ENCODE results near the gene POLDIP2. TPM values are rescaled to one million over a fixed set of nuclear protein-coding genes. Genes with fewer than 3 reads are reported as not detected.
A peak's percentile ranks its signal among the peaks of the same experiment; 100 is the strongest.

POLDIP2 gene
- total RNA-seq, 2 donors from 2014 or later, result 98.9 to 108 TPM

GRCh38 chr17:28370744-28371103 is 13.4 kb upstream of the POLDIP2 start:
- Histone ChIP-seq H3K27ac (peak overlapping the region; percentile 57 to 69), H3K36me3 (no peaks in the 10 kb centered on the region), H3K9me3 (no peaks in the 10 kb centered on the region), H3K4me3 (no peak overlapping the region), H3K4me1 (peaks cover 0 to 37% of the 10 kb centered on the region in 2 donors), H3K27me3 (no peaks in the 10 kb centered on the region)
- no peak for DNase-seq (ENCODE audit: low spot score)
- no peak for TF ChIP-seq CTCF (IDR thresholded peaks at IDR 0.05)

GRCh38 chr17:28370035-28370743 is 12.9 kb upstream of the POLDIP2 start, which contains the start of gene VTN:
Gene VTN (minus strand): TSS chr17:28370307. CDS start chr17:28370203, 104 bp downstream.
- H3K4me1 ChIP-seq, result peaks cover 0 to 37% of the 10 kb centered on the region in 2 donors
- H3K4me3 ChIP-seq, result peak within 1 kb of the TSS; percentile 49 to 65
- H3K36me3 ChIP-seq, result no peaks in the 10 kb centered on the region
- no peaks in the 10 kb centered on the region for H3K27me3 ChIP-seq
- peak within 1 kb of the TSS; percentile 57 to 69 for H3K27ac ChIP-seq
- H3K9me3 ChIP-seq, result no peaks in the 10 kb centered on the region
- TF ChIP-seq CTCF (IDR thresholded peaks at IDR 0.05), result no peak
- DNase-seq (ENCODE audit: low spot score), result peak; percentile 83

- H3K27me3 ChIP-seq, result no peaks in the 10 kb centered on the region
- H3K4me3 ChIP-seq, result no peak overlapping the region
- peaks cover 0 to 37% of the 10 kb centered on the region in 2 donors for H3K4me1 ChIP-seq
- peak overlapping the region; percentile 57 to 69 for H3K27ac ChIP-seq
- no peaks in the 10 kb centered on the region for H3K9me3 ChIP-seq
- no peak for DNase-seq (ENCODE audit: low spot score)
- no peaks in the 10 kb centered on the region for H3K36me3 ChIP-seq
- no peak for TF ChIP-seq CTCF (IDR thresholded peaks at IDR 0.05)
Observed at GRCh38 chr17:28369684-28370034, 12.3 kb upstream of the POLDIP2 start.

- no peaks in the 10 kb centered on the region for H3K9me3 ChIP-seq
- no peaks in the 10 kb centered on the region for H3K27me3 ChIP-seq
- no peak overlapping the region for H3K4me3 ChIP-seq
- DNase-seq (ENCODE audit: low spot score), result no peak
- no peak for TF ChIP-seq CTCF (IDR thresholded peaks at IDR 0.05)
- peaks cover 2% of the 10 kb centered on the region for H3K36me3 ChIP-seq
- H3K27ac ChIP-seq, result no peak overlapping the region
- peaks cover 0 to 37% of the 10 kb centered on the region in 2 donors for H3K4me1 ChIP-seq
Observed at GRCh38 chr17:28368915-28369683, 11.8 kb upstream of the POLDIP2 start.

- Histone ChIP-seq H3K36me3 (peaks cover 10% of the 10 kb centered on the region), H3K27ac (no peak overlapping the region), H3K4me3 (no peak overlapping the region), H3K9me3 (no peaks in the 10 kb centered on the region), H3K4me1 (peaks cover 0 to 32% of the 10 kb centered on the region in 2 donors), H3K27me3 (no peaks in the 10 kb centered on the region)
- no peak for TF ChIP-seq CTCF (IDR thresholded peaks at IDR 0.05)
- DNase-seq (ENCODE audit: low spot score), result no peak
Observed at GRCh38 chr17:28368306-28368831, 11.0 kb upstream of the POLDIP2 start.

Data from right atrium auricular region (tissue), 2 donors.